WTC11 (cell line): ENCODE data around the gene PGGHG. TPM values are rescaled to one million over a fixed set of nuclear protein-coding genes. Genes with fewer than 3 reads are reported as not detected.

Experiments
- ATAC-seq: fragments of 200-7000 bp; cut with Tn5 transposase; 2 replicates; pipeline ENCODE4 v1.10.0; 2021; ENCODE audit warnings: mild to moderate bottlenecking, moderate library complexity
- CTCF ChIA-PET: fragments of 300-600 bp; sonication (Branson Sonifier 250); formaldehyde crosslinking; loops from one replicate; lab custom pipeline; 2021; ENCODE audit warnings: antibody characterized with exemption; lab: Charles Lee
- POLR2A ChIA-PET: fragments of 350-600 bp; sonication (Branson Sonifier 250); formaldehyde crosslinking; loops from one replicate; lab custom pipeline; 2021; ENCODE audit warnings: antibody characterized with exemption; lab: Charles Lee
- DNase-seq: peaks from one replicate; pipeline ENCODE4 v3.0.0; 2021; ENCODE audit warnings: low spot score
- H3K27ac Mint-ChIP-seq: 2 replicates; pipeline ENCODE4 v1.8.0; 2021; ENCODE audit warnings: mixed read lengths
- H3K27me3 Mint-ChIP-seq: 2 replicates; pipeline ENCODE4 v1.8.0; 2021; ENCODE audit warnings: low read depth, mild to moderate bottlenecking, moderate library complexity, mixed read lengths
- H3K36me3 Mint-ChIP-seq: 2 replicates; pipeline ENCODE4 v1.8.0; 2021; ENCODE audit warnings: mixed read lengths
- H3K4me1 Mint-ChIP-seq: 2 replicates; pipeline ENCODE4 v1.8.0; 2022; ENCODE audit warnings: mixed read lengths
- H3K4me3 Mint-ChIP-seq: 2 replicates; pipeline ENCODE4 v1.8.0; 2021; ENCODE audit warnings: mild to moderate bottlenecking, moderate library complexity, mixed read lengths
- H3K9me3 Mint-ChIP-seq: 2 replicates; pipeline ENCODE4 v1.8.0; 2021; ENCODE audit warnings: mixed read lengths
- AR ChIP-seq: fragments of 250-450 bp; sonication (Bioruptor Pico); IDR thresholded peaks from 2 replicates; pipeline ENCODE4 v1.9.0; 2021; ENCODE audit warnings: mild to moderate bottlenecking
- ATF1 ChIP-seq: sonication (generic); formaldehyde crosslinking; IDR thresholded peaks from 2 replicates; pipeline ENCODE4 v1.8.1; 2023; ENCODE audit warnings: mild to moderate bottlenecking, moderate library complexity, missing genetic modification reagents
- CTCF ChIP-seq: fragments of 200-600 bp; IDR thresholded peaks from 2 replicates; pipeline ENCODE4 v1.8.0; 2022; ENCODE audit warnings: antibody characterized with exemption
- HMGXB4 ChIP-seq: sonication (generic); formaldehyde crosslinking; IDR thresholded peaks from 2 replicates; pipeline ENCODE4 v1.8.1; 2023; ENCODE audit warnings: mild to moderate bottlenecking, moderate library complexity, missing genetic modification reagents
- RELA ChIP-seq: sonication (generic); formaldehyde crosslinking; IDR thresholded peaks from 2 replicates; pipeline ENCODE4 v1.8.1; 2022; ENCODE audit warnings: missing genetic modification reagents, mild to moderate bottlenecking, borderline replicate concordance
- SMAD4 ChIP-seq: sonication (generic); formaldehyde crosslinking; IDR thresholded peaks from 2 replicates; pipeline ENCODE4 v1.8.0; 2022; ENCODE audit warnings: mild to moderate bottlenecking, missing genetic modification reagents
- ZNF317 ChIP-seq: sonication (generic); formaldehyde crosslinking; IDR thresholded peaks from 2 replicates; pipeline ENCODE4 v1.8.1; 2023; ENCODE audit warnings: low read depth, mild to moderate bottlenecking, moderate library complexity, missing genetic modification reagents, borderline replicate concordance
- ZNF512 ChIP-seq: sonication (generic); formaldehyde crosslinking; IDR thresholded peaks from 2 replicates; pipeline ENCODE4 v1.8.1; 2022; ENCODE audit warnings: missing genetic modification reagents, borderline replicate concordance
- ZNF532 ChIP-seq: fragments of 250-450 bp; sonication (Bioruptor Pico); IDR thresholded peaks from 2 replicates; pipeline ENCODE4 v1.9.0; 2021; ENCODE audit warnings: mild to moderate bottlenecking, borderline replicate concordance
- ZSCAN18 ChIP-seq: fragments of 250-450 bp; sonication (Bioruptor Pico); IDR thresholded peaks from 2 replicates; pipeline ENCODE4 v2.1.2; 2022; ENCODE audit warnings: mild to moderate bottlenecking, moderate library complexity
- total RNA-seq: library from RNA; stranded (reverse); gene quantifications from 3 replicates; pipeline ENCODE4 v1.2.3, GENCODE V29; 2021

PGGHG gene
- total RNA-seq, 1 experiment from 2014 or later: 74.9 TPM

- H3K4me1 Mint-ChIP-seq: peaks cover 6% of the 10 kb centered on the region; the same call in 1 of the 2 replicates
- DNase-seq: peak; percentile 89
- H3K9me3 Mint-ChIP-seq: no peaks in the 10 kb centered on the region
- CTCF ChIA-PET: interaction anchor here (0.6 to 4.5 kb wide), 65 partner anchors 8 to 303 kb away, joined by 3 to 96 read pairs (median 7); partner anchors contain the start of genes ANO9, BET1L, HRAS and IFITM2
- peak overlapping the region; percentile 93; the same call in 1 of the 2 replicates for H3K27ac Mint-ChIP-seq
- H3K27me3 Mint-ChIP-seq: no peaks in the 10 kb centered on the region
- H3K36me3 Mint-ChIP-seq: peaks cover 68% of the 10 kb centered on the region
- no peak overlapping the region for H3K4me3 Mint-ChIP-seq
- POLR2A ChIA-PET: interaction anchor here (0.7 to 1.9 kb wide), 6 partner anchors 17 to 105 kb away, joined by 3 to 9 read pairs (median 4); partner anchors contain the start of genes BET1L, IFITM2, PGGHG and RIC8A
- peak; percentile 98 for ATAC-seq
- TF ChIP-seq RELA (CRISPR knock-in tag) (no peak), CTCF (peak; percentile 92), ZSCAN18 (CRISPR knock-in tag) (no peak), HMGXB4 (CRISPR knock-in tag) (peak; percentile 36; the same call in 1 of the 2 replicates), ZNF532 (CRISPR knock-in tag) (no peak)
- TF ChIP-seq, all 79 proteins: peak for 2
Observed at GRCh38 chr11:250740-251299, 38.1 kb upstream of the PGGHG start.

- Mint-ChIP-seq H3K27ac (no peak overlapping the region), H3K4me3 (no peak overlapping the region), H3K4me1 (peaks cover 6% of the 10 kb centered on the region; the same call in 1 of the 2 replicates), H3K36me3 (peaks cover 62% of the 10 kb centered on the region), H3K9me3 (no peaks in the 10 kb centered on the region), H3K27me3 (no peaks in the 10 kb centered on the region)
- CTCF ChIA-PET: interaction anchor here (0.9 to 4.5 kb wide), 34 partner anchors 8 to 227 kb away, joined by 3 to 96 read pairs (median 10); partner anchors contain the start of genes ANO9, BET1L, PGGHG and PSMD13
- no peak for TF ChIP-seq AR (CRISPR knock-in tag)
- TF ChIP-seq ATF1 (CRISPR knock-in tag): no peak
- TF ChIP-seq ZNF512 (CRISPR knock-in tag): no peak
- TF ChIP-seq ZNF317: no peak
- TF ChIP-seq SMAD4 (CRISPR knock-in tag): no peak
- no peak for ATAC-seq
- DNase-seq: no peak
- POLR2A ChIA-PET: interaction anchor here (1.4 to 1.9 kb wide), 2 partner anchors 38 to 104 kb away, joined by 6 to 9 read pairs; partner anchors contain the start of gene PGGHG
Observed at GRCh38 chr11:251550-251949, 37.4 kb upstream of the PGGHG start.
